Thyroid gland (tissue), 4 donors: Measurements from ENCODE around the gene PAGE3. TPM values are rescaled to one million over a fixed set of nuclear protein-coding genes. Genes with fewer than 3 reads are reported as not detected.

Experiments
- DNase-seq, 2 donors: peaks; one replicate each; pipeline ENCODE4 v3.0.0-alpha.2; 2019
- H3K27ac ChIP-seq, 3 donors: fragments of 200-600 bp; sonication (generic); 1 replicate in 2 of 3; 2 replicates in 1 of 3; pipeline ENCODE4 v1.5.1; 2016 to 2019; ENCODE audit warnings: mild to moderate bottlenecking in 1 of 3, moderate library complexity in 1 of 3
- H3K27me3 ChIP-seq: fragments of 200-600 bp; sonication (generic); one replicate; pipeline ENCODE4 v1.5.1; 2019
- H3K36me3 ChIP-seq, 2 donors: fragments of 200-600 bp; sonication (generic); one replicate each; pipeline ENCODE4 v1.5.1; 2016 to 2019
- H3K4me1 ChIP-seq, 2 donors: fragments of 200-600 bp; sonication (generic); one replicate each; pipeline ENCODE4 v1.5.1; 2017 to 2019
- H3K4me3 ChIP-seq, 3 donors: fragments of 200-600 bp; sonication (generic); replicated peaks in 1 of 3; 1 replicate in 2 of 3; 2 replicates in 1 of 3; pipeline ENCODE4 v1.5.1; 2016; ENCODE audit warnings: mild to moderate bottlenecking in 1 of 3
- H3K9me3 ChIP-seq: fragments of 200-600 bp; sonication (generic); one replicate; pipeline ENCODE4 v1.5.1; 2017
- CTCF ChIP-seq, 6 experiments: fragments of 200-600 bp in 3 of 6; fragments of 450-650 bp in 3 of 6; sonication (generic) in 3 of 6; IDR thresholded peaks; one replicate each; pipeline ENCODE4 v1.5.1; 2016 to 2019; ENCODE audit warnings: antibody characterized with exemption in 6 of 6, mild to moderate bottlenecking in 2 of 6, inconsistent platforms in 1 of 6, moderate library complexity in 1 of 6
- POLR2A ChIP-seq, 2 donors: fragments of 450-650 bp; IDR thresholded peaks; one replicate each; pipeline ENCODE4 v1.6.1; 2017; ENCODE audit warnings: antibody characterized with exemption in 2 of 2, mild to moderate bottlenecking in 2 of 2, moderate library complexity in 1 of 2
- WGBS, 2 donors: methylation state at CpG; one replicate each; pipeline ENCODE4 v1.1.5; 2017; 5-methylcytosine and 5-hydroxymethylcytosine counted together
- intact Hi-C: fragments of 100-400 bp; cut with DNase I; formaldehyde crosslinking; loops from one replicate; pipeline ENCODE4 v1.15.1; 2023
- total RNA-seq, 4 donors: library from RNA; depleted of rRNA; stranded (reverse); fragments of >200 nt; gene quantifications; one replicate each; pipeline ENCODE4 v1.2.3, GENCODE V29; 2016

The PAGE3 gene
- total RNA-seq, 4 donors from 2014 or later = not detected

DNA sequence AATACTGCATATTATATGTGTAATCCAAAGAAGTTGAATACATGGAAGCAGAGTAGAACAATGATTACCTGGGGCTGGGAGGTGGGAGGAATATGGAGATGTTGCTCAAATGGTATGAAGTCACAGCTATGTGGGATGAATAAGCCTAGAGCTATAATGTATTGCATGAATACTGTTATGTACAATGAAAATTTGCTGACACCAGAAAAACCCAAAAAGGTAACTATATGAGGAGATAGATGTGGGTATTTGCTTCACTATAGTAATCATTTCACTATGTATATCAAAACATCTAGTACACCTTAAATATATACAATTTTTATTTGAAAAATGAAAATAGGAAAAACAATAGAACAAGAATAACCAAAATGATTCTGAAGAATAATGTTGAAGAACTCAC lies 11.2 kb downstream of the PAGE3 start:
- no peak for DNase-seq
- intact Hi-C loops = no loop called here

DNA sequence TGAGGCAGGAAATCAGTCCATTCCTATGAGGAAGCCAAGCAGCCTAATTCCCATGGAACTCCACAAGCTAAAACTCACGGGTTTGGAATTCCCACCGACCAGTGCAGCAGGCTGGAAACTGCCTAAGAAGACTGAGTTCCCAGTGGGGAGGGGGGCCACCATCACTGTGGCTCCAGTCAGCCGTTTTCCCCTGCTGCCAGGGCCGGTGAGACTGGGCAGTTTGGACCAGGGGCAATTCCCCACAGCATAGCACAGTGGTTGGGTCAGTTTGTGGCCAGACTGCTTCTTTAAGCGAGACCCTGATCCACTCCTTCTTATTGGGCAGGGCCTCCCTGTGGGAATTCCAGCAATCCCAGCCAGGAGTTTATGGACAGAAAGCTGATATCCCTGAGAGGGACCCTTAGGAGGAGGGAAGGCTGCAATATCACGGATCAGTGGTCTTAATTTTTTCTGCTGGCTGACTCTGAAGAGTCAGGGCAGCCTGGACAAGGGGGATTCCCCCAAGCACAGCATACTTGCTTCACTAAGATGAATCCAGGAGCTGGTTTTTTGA lies 23.9 kb downstream of the PAGE3 start:
- Histone ChIP-seq H3K27ac (no peak overlapping the region), H3K27me3 (no peaks in the 10 kb centered on the region), H3K4me3 (no peak overlapping the region), H3K9me3 (no peaks in the 10 kb centered on the region), H3K36me3 (no peaks in the 10 kb centered on the region), H3K4me1 (no peaks in the 10 kb centered on the region)
- WGBS, 2 donors = 25 to 50% methylated on average over 1 of the region's 6 CpGs
- TF ChIP-seq POLR2A (IDR thresholded peaks at IDR 0.05) (no peak), CTCF (IDR thresholded peaks at IDR 0.05) (no peak)
- no peak for DNase-seq
- intact Hi-C loops = no loop called here

More for the DNA sequence above, 11.2 kb downstream of the PAGE3 start:
- Histone ChIP-seq H3K27me3 (no peaks in the 10 kb centered on the region), H3K4me3 (no peak overlapping the region), H3K4me1 (no peaks in the 10 kb centered on the region), H3K9me3 (no peaks in the 10 kb centered on the region), H3K36me3 (no peaks in the 10 kb centered on the region), H3K27ac (no peak overlapping the region)
- TF ChIP-seq POLR2A (IDR thresholded peaks at IDR 0.05) (no peak), CTCF (IDR thresholded peaks at IDR 0.05) (no peak)

- 91 to 93% methylated on average over 29 to 30 of the region's 30 CpGs for WGBS, 2 donors
- no peaks in the 10 kb centered on the region for H3K36me3 ChIP-seq
- H3K4me1 ChIP-seq = no peaks in the 10 kb centered on the region
- H3K9me3 ChIP-seq = no peaks in the 10 kb centered on the region
- TF ChIP-seq POLR2A (IDR thresholded peaks at IDR 0.05) (no peak), CTCF (IDR thresholded peaks at IDR 0.05) (no peak)
- H3K27ac ChIP-seq = no peak within 1 kb of the TSS
- no peak for DNase-seq
- intact Hi-C loops = no loop called here
- H3K4me3 ChIP-seq = no peak within 1 kb of the TSS
- H3K27me3 ChIP-seq = no peaks in the 10 kb centered on the region
Measured at GRCh38 chrX:55220119-55220794, 44.5 kb downstream of the PAGE3 start, which contains the start of gene PAGE5. Gene PAGE5, plus strand, starts transcription at chrX:55220346. Its CDS starts 1,037 bp downstream, at chrX:55221383.

- no peaks in the 10 kb centered on the region for H3K27me3 ChIP-seq
- intact Hi-C loops = no loop called here
- no peaks in the 10 kb centered on the region for H3K36me3 ChIP-seq
- TF ChIP-seq CTCF (IDR thresholded peaks at IDR 0.05) = no peak
- no peak for TF ChIP-seq POLR2A (IDR thresholded peaks at IDR 0.05)
- H3K27ac ChIP-seq = no peak overlapping the region
- no peak overlapping the region for H3K4me3 ChIP-seq
- no peaks in the 10 kb centered on the region for H3K4me1 ChIP-seq
- no peaks in the 10 kb centered on the region for H3K9me3 ChIP-seq
- 69 to 84% methylated on average over 3 of the region's 3 CpGs for WGBS, 2 donors
- DNase-seq = no peak
Measured at GRCh38 chrX:55213381-55213780, 51.3 kb downstream of the PAGE3 start.

GRCh38 chrX:55210931-55211677 lies 53.6 kb downstream of the PAGE3 start:
- H3K4me1 ChIP-seq = no peaks in the 10 kb centered on the region
- 80 to 84% methylated on average over 11 to 13 of the region's 13 CpGs for WGBS, 2 donors
- no peak for DNase-seq
- no peak for TF ChIP-seq POLR2A (IDR thresholded peaks at IDR 0.05)
- no peak for TF ChIP-seq CTCF (IDR thresholded peaks at IDR 0.05)
- H3K4me3 ChIP-seq = no peak overlapping the region
- intact Hi-C loops = no loop called here
- H3K36me3 ChIP-seq = no peaks in the 10 kb centered on the region
- no peaks in the 10 kb centered on the region for H3K27me3 ChIP-seq
- no peak overlapping the region for H3K27ac ChIP-seq
- no peaks in the 10 kb centered on the region for H3K9me3 ChIP-seq
